HepG2 (cell line): ENCODE results near the gene MED23. TPM values are rescaled to one million over a fixed set of nuclear protein-coding genes. Genes with fewer than 3 reads are reported as not detected.

Experiments used
- BCL6 ChIP-seq: IDR thresholded peaks from 2 replicates; pipeline ENCODE4 v1.6.1; 2016; ENCODE audit warnings: missing genetic modification reagents, missing compliant biosample characterization
- CCAR2 ChIP-seq: fragments of 200-400 bp; formaldehyde crosslinking; optimal IDR thresholded peaks from 2 replicates; pipeline ENCODE3; 2018; ENCODE audit warnings: low read depth, mild to moderate bottlenecking, low read length, moderate library complexity
- ELF4 ChIP-seq: sonication (generic); formaldehyde crosslinking; IDR thresholded peaks from 2 replicates; pipeline ENCODE4 v1.5.0; 2020; ENCODE audit warnings: missing genetic modification reagents, mild to moderate bottlenecking, moderate library complexity, borderline replicate concordance
- FOXA3 ChIP-seq: IDR thresholded peaks from 2 replicates; pipeline ENCODE4 v1.6.1; 2016; ENCODE audit warnings: missing genetic modification reagents, missing compliant biosample characterization
- HOXA5 ChIP-seq: sonication (generic); formaldehyde crosslinking; IDR thresholded peaks from 2 replicates; pipeline ENCODE4 v1.4.0; 2020; ENCODE audit warnings: missing genetic modification reagents
- ISX ChIP-seq: sonication (generic); formaldehyde crosslinking; conservative IDR thresholded peaks from 2 replicates; pipeline ENCODE4 v1.5.0; 2020; ENCODE audit warnings: missing genetic modification reagents
- KDM2A ChIP-seq: sonication (generic); formaldehyde crosslinking; IDR thresholded peaks from 2 replicates; pipeline ENCODE4 v1.4.0; 2020; ENCODE audit warnings: low read depth, missing genetic modification reagents, borderline replicate concordance
- KLF11 ChIP-seq: IDR thresholded peaks from 2 replicates; pipeline ENCODE4 v1.6.1; 2016; ENCODE audit warnings: missing compliant biosample characterization
- LCORL ChIP-seq, 2 experiments: fragments of 450-650 bp in 1 of 2; sonication (generic) in 1 of 2; formaldehyde crosslinking in 1 of 2; IDR thresholded peaks; 2 replicates each; pipeline versions ENCODE4 v1.5.0 to v1.6.1; 2017 to 2020; ENCODE audit warnings: antibody characterized with exemption in 1 of 2, missing genetic modification reagents in 1 of 2
- MZF1 ChIP-seq: sonication (generic); formaldehyde crosslinking; IDR thresholded peaks from 2 replicates; pipeline ENCODE4 v1.8.1; 2023; ENCODE audit warnings: mild to moderate bottlenecking, missing genetic modification reagents, borderline replicate concordance
- PHF21A ChIP-seq: sonication (generic); formaldehyde crosslinking; IDR thresholded peaks from 2 replicates; pipeline ENCODE4 v1.5.0; 2020; ENCODE audit warnings: mild to moderate bottlenecking, missing genetic modification reagents
- PPARG ChIP-seq: conservative IDR thresholded peaks from 2 replicates; pipeline ENCODE4 v1.6.1; 2016; ENCODE audit warnings: missing biosample characterization, missing genetic modification reagents
- SYNCRIP ChIP-seq: fragments of 200-400 bp; formaldehyde crosslinking; IDR thresholded peaks from 2 replicates; pipeline ENCODE4 v1.6.1; 2018; ENCODE audit warnings: mild to moderate bottlenecking, low read depth, low read length; ENCODE audit not compliant: insufficient read depth
- TBX3 ChIP-seq: fragments of 450-650 bp; IDR thresholded peaks from 2 replicates; pipeline ENCODE4 v1.6.1; 2017; ENCODE audit warnings: antibody characterized with exemption, mild to moderate bottlenecking, inconsistent platforms, borderline replicate concordance
- XRCC5 ChIP-seq: fragments of 200-400 bp; formaldehyde crosslinking; optimal IDR thresholded peaks from 2 replicates; pipeline ENCODE3; 2017; ENCODE audit warnings: mild to moderate bottlenecking, low read length
- YEATS2 ChIP-seq: sonication (generic); formaldehyde crosslinking; IDR thresholded peaks from 2 replicates; pipeline ENCODE4 v1.4.0; 2020; ENCODE audit warnings: missing genetic modification reagents, borderline replicate concordance
- ZFP62 ChIP-seq: sonication (generic); formaldehyde crosslinking; IDR thresholded peaks from 2 replicates; pipeline ENCODE4 v1.4.0; 2020; ENCODE audit warnings: missing genetic modification reagents
- ZNF251 ChIP-seq: sonication (generic); formaldehyde crosslinking; IDR thresholded peaks from 2 replicates; pipeline ENCODE4 v1.9.0; 2021; ENCODE audit warnings: mild to moderate bottlenecking, missing genetic modification reagents
- polyA plus RNA-seq, 8 experiments: library from polyadenylated mRNA; depleted of rRNA in 3 of 8; stranded (reverse) in 7 of 8; unstranded in 1 of 8; fragments of >200 nt; fragmentation: Illumina TruSeq in 4 of 8; extraction: Trizol in 4 of 8; gene quantifications; 2 replicates each; pipeline versions ENCODE4 v1.2.1 to v1.2.3, GENCODE V29; 2011 to 2016; ENCODE audit warnings: low read depth in 4 of 8, missing spikeins in 1 of 8, mixed read lengths in 1 of 8; ENCODE audit not compliant: insufficient read depth in 1 of 8
- total RNA-seq, 5 experiments: library from RNA; depleted of rRNA; stranded (reverse); fragments of >200 nt; fragmentation: Illumina TruSeq; extraction: Trizol; gene quantifications; 2 replicates each; pipeline ENCODE4 v1.2.3, GENCODE V29; 2016; ENCODE audit warnings: low read depth in 1 of 5
- TF ChIP-seq, protein P1 (sequence below), 2 experiments: sonication (generic) in 1 of 2; formaldehyde crosslinking in 1 of 2; IDR thresholded peaks; 2 replicates each; pipeline versions ENCODE4 v1.5.1 to v1.6.1; 2011 to 2020; ENCODE audit warnings: borderline replicate concordance in 1 of 2, low read depth in 1 of 2, low read length in 1 of 2, mild to moderate bottlenecking in 1 of 2, missing genetic modification reagents in 1 of 2, moderate library complexity in 1 of 2
- TF ChIP-seq, protein P2 (sequence below): sonication (generic); formaldehyde crosslinking; IDR thresholded peaks from 2 replicates; pipeline ENCODE4 v1.5.1; 2020; ENCODE audit warnings: mild to moderate bottlenecking, missing genetic modification reagents, moderate library complexity
- TF ChIP-seq, protein P3 (sequence below): sonication (generic); formaldehyde crosslinking; IDR thresholded peaks from 2 replicates; pipeline ENCODE4 v1.4.0; 2020; ENCODE audit warnings: missing genetic modification reagents
- TF ChIP-seq, protein P4 (sequence below): IDR thresholded peaks from 2 replicates; pipeline ENCODE4 v1.6.1; 2016; ENCODE audit warnings: missing compliant biosample characterization, missing genetic modification reagents, borderline replicate concordance
- TF ChIP-seq, protein P5 (sequence below): sonication (generic); formaldehyde crosslinking; IDR thresholded peaks from 2 replicates; pipeline ENCODE4 v1.5.0; 2020; ENCODE audit warnings: mild to moderate bottlenecking, missing genetic modification reagents

The MED23 gene
- total and polyA plus RNA-seq, 2 of the 13 experiments (the other 11 are each of a cell fraction or from before 2014, with no cell fraction given), result 34.9 to 50.5 TPM

DNA sequence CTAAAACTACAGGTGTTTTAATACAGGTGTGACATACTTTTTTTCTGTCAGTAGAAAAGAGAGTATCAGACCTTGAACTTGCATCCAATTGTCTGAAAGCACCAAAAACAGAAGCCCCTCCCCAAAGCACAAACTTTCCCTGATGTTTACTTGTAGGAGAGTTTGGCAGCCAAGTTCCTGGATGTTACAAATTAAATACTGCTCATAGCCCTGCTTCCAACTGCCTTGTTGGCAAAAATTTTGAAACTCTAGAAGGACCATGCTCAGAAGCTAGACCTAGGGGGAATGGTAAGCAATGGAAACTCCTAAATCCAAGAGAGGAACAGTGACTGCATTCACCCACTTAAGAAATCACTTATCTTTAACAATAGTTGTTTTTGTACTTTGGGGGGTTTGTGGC is 72.0 kb downstream of the MED23 start (continued):
- TF ChIP-seq, protein P1, sequence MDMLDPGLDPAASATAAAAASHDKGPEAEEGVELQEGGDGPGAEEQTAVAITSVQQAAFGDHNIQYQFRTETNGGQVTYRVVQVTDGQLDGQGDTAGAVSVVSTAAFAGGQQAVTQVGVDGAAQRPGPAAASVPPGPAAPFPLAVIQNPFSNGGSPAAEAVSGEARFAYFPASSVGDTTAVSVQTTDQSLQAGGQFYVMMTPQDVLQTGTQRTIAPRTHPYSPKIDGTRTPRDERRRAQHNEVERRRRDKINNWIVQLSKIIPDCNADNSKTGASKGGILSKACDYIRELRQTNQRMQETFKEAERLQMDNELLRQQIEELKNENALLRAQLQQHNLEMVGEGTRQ (IDR thresholded peaks at IDR 0.05; ENCODE audit: low read depth, low read length), result no peak
- TF ChIP-seq, protein P1 (CRISPR knock-in tag; IDR thresholded peaks at IDR 0.05; ENCODE audit: borderline replicate concordance), result no peak
- no peak for TF ChIP-seq PHF21A (CRISPR knock-in tag)
- TF ChIP-seq KLF11, result no peak
- TF ChIP-seq LCORL (IDR thresholded peaks at IDR 0.05), result no peak
- TF ChIP-seq LCORL (CRISPR knock-in tag; IDR thresholded peaks at IDR 0.05), result peak; percentile 61; the same call in 1 of the 2 replicates
- TF ChIP-seq HOXA5 (CRISPR knock-in tag), result no peak
- TF ChIP-seq CCAR2, result no peak
- peak; percentile 31; the same call in 1 of the 2 replicates for TF ChIP-seq FOXA3 (CRISPR knock-in tag)
- TF ChIP-seq, protein P2, sequence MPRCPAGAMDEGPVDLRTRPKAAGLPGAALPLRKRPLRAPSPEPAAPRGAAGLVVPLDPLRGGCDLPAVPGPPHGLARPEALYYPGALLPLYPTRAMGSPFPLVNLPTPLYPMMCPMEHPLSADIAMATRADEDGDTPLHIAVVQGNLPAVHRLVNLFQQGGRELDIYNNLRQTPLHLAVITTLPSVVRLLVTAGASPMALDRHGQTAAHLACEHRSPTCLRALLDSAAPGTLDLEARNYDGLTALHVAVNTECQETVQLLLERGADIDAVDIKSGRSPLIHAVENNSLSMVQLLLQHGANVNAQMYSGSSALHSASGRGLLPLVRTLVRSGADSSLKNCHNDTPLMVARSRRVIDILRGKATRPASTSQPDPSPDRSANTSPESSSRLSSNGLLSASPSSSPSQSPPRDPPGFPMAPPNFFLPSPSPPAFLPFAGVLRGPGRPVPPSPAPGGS (CRISPR knock-in tag), result no peak
- no peak for TF ChIP-seq ZFP62 (CRISPR knock-in tag)
- no peak for TF ChIP-seq ISX
- no peak for TF ChIP-seq YEATS2 (CRISPR knock-in tag)
- TF ChIP-seq PPARG (CRISPR knock-in tag), result 0 out of 2 replicates have a peak, but pooled peaks have one; percentile 25
- TF ChIP-seq KDM2A (CRISPR knock-in tag), result no peak
- no peak for TF ChIP-seq MZF1 (CRISPR knock-in tag)
- TF ChIP-seq TBX3, result no peak
- TF ChIP-seq SYNCRIP, result no peak
- TF ChIP-seq ELF4 (CRISPR knock-in tag), result no peak
- no peak for TF ChIP-seq XRCC5
- TF ChIP-seq, protein P3, sequence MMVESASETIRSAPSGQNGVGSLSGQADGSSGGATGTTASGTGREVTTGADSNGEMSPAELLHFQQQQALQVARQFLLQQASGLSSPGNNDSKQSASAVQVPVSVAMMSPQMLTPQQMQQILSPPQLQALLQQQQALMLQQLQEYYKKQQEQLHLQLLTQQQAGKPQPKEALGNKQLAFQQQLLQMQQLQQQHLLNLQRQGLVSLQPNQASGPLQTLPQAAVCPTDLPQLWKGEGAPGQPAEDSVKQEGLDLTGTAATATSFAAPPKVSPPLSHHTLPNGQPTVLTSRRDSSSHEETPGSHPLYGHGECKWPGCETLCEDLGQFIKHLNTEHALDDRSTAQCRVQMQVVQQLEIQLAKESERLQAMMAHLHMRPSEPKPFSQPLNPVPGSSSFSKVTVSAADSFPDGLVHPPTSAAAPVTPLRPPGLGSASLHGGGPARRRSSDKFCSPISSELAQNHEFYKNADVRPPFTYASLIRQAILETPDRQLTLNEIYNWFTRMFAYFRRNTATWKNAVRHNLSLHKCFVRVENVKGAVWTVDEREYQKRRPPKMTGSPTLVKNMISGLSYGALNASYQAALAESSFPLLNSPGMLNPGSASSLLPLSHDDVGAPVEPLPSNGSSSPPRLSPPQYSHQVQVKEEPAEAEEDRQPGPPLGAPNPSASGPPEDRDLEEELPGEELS, result 0 out of 2 replicates have a peak, but pooled peaks have one; percentile 48
- peak; percentile 73 for TF ChIP-seq BCL6 (CRISPR knock-in tag)
- TF ChIP-seq, protein P4, sequence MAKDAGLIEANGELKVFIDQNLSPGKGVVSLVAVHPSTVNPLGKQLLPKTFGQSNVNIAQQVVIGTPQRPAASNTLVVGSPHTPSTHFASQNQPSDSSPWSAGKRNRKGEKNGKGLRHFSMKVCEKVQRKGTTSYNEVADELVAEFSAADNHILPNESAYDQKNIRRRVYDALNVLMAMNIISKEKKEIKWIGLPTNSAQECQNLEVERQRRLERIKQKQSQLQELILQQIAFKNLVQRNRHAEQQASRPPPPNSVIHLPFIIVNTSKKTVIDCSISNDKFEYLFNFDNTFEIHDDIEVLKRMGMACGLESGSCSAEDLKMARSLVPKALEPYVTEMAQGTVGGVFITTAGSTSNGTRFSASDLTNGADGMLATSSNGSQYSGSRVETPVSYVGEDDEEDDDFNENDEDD (CRISPR knock-in tag), result no peak
- TF ChIP-seq ZNF251 (CRISPR knock-in tag), result no peak
- TF ChIP-seq, protein P5, sequence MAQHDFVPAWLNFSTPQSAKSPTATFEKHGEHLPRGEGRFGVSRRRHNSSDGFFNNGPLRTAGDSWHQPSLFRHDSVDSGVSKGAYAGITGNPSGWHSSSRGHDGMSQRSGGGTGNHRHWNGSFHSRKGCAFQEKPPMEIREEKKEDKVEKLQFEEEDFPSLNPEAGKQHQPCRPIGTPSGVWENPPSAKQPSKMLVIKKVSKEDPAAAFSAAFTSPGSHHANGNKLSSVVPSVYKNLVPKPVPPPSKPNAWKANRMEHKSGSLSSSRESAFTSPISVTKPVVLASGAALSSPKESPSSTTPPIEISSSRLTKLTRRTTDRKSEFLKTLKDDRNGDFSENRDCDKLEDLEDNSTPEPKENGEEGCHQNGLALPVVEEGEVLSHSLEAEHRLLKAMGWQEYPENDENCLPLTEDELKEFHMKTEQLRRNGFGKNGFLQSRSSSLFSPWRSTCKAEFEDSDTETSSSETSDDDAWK, result no peak
